GM10248 (cell line): ENCODE measurements around the gene CHCHD1.

ENCODE experiments used
- CTCF ChIA-PET: fragments of 300-600 bp; sonication (Branson Sonifier 250); formaldehyde crosslinking; extraction: SDS; loops from one replicate; lab custom pipeline; 2021; ENCODE audit warnings: antibody characterized with exemption; lab: Yijun Ruan, JAX
- POLR2A ChIA-PET: fragments of 350-650 bp; sonication (Branson Sonifier 250); formaldehyde crosslinking; extraction: SDS; loops from one replicate; lab custom pipeline; 2020; ENCODE audit warnings: antibody characterized with exemption; lab: Yijun Ruan, JAX
- DNase-seq: peaks from one replicate; pipeline ENCODE4 v3.0.0; 2012; ENCODE audit errors: extremely low spot score
- CTCF ChIP-seq: IDR thresholded peaks from 2 replicates; pipeline ENCODE4 v1.5.1; 2012; ENCODE audit warnings: mild to moderate bottlenecking, low read depth; ENCODE audit errors: extremely low read depth, missing control alignments, control extremely low read depth

The CHCHD1 gene

GRCh38 chr10:73809061-73809818, 27.4 kb downstream of the CHCHD1 start:
- DNase-seq = no peak
- CTCF ChIA-PET = interaction anchor here (1.2 to 2.6 kb wide), 10 partner anchors 16 to 131 kb away, joined by 3 to 13 read pairs (median 4); no protein-coding TSS in a partner anchor
- no peak for TF ChIP-seq CTCF
- POLR2A ChIA-PET = interaction anchor here (0.9 kb wide), 1 partner anchor 36 kb away, joined by 3 read pairs; no protein-coding TSS in a partner anchor

DNA sequence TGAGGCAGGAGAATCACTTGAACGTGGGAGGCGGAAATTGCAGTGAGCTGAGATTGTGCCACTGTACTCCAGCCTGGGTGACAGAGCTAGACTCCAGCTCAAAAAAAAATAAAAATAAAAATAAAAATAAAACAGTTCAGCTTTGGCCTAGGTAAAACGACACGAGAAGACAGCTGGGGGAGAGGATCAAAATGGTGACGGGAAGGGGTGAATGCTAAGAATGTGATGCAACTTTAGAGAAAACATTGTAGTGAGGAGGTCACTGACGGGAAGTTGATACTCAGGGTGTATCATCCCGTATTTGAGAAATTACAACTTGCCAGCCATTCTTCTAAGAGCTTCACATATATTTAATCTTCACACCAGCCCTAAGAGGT, 28.5 kb downstream of the CHCHD1 start:
- CTCF ChIA-PET = interaction anchor here (0.7 to 2.6 kb wide), 9 partner anchors 17 to 130 kb away, joined by 3 to 13 read pairs (median 3); a partner anchor contains a TSS
- POLR2A ChIA-PET = interaction anchor here (0.5 to 0.9 kb wide), 2 partner anchors 23 to 38 kb away, joined by 3 read pairs; no protein-coding TSS in a partner anchor
- no peak for DNase-seq
- TF ChIP-seq CTCF = no peak

DNA sequence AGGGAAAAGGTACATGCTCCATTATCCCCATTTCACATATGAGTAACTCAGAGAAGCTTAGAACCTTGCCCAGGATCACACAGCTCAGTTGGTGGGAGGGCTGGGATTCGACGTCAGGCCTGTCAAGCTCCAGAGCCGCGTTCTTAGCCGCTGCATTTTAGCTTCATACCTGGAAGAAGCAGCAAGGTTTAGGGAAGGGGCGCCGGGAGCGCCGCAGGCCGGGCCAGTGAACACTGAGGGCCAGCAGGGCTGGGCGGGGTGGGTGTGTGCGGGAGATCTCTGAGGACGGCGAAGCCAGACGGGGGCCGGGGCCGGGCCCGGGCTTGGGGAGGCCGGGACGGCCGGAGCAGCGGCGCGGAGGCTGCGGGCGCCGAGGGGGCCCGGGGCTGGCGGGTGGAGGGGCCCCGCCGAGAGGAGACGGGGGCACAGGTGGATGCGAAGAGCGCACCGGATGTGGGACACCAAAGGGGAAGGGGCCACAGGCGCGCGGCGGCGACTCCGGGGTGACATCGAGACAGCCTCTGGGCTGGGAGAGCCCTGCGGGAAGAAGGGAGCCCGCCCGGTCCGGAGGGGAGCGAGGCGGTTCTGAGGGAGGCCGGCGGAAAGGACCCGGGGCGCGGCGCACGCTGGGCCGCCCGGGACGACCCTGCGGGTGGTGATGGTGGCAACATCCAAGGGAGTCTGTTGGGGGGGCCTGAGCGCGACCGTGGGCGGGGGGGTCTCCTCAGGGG, 29.1 kb downstream of the CHCHD1 start:
- POLR2A ChIA-PET = interaction anchor here (0.5 kb wide), 2 partner anchors 15 to 23 kb away, joined by 3 to 6 read pairs; no protein-coding TSS in a partner anchor
- no peak for TF ChIP-seq CTCF
- CTCF ChIA-PET = interaction anchor here (0.7 to 2.6 kb wide), 8 partner anchors 18 to 129 kb away, joined by 3 to 13 read pairs (median 4); a partner anchor contains a TSS
- DNase-seq = peak; percentile 55

DNA sequence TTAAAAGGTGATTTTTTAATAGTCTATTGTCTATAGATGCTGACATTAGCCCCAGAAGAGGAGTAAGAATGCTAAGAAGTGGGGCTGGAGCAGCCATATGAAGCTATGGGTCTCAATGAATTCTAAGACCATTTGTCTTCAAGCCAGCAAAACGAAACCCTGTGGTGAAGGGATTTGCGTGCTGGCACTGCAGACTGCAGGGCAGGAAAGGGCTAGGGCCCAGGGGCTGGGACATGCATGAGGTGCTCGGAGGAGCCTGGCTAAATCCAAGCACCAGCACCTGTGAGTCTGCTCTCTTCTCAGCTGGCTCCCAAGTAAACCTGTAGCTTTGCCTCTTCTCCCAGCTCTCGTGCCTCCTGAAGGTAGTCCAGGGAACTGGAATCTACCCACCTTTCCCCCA, 30.8 kb downstream of the CHCHD1 start:
- DNase-seq = no peak
- ChIA-PET CTCF (interaction anchor here (1.5 to 2.3 kb wide), 2 partner anchors 16 to 67 kb away, joined by 3 to 10 read pairs; no protein-coding TSS in a partner anchor), POLR2A (no interaction called here)
- TF ChIP-seq CTCF = no peak

DNA sequence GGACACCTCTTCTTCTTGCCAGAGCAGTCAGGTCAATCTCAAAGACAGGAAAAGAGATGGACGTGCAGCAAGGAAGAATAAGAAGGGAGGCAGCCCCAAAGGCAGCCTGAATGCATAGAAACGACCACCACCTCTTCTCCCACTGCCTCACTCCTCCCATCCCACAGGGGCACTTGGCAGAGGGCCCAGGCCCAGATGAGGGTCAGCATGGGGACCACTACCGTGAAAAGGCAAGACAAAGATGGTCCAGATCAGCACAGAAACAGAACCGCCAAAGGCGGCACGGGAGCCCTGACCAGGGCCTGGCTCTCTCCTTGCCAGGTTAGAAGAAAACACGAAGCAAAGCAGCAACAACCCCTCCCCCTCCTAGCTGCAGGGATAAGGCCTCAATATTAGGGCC, 31.5 kb downstream of the CHCHD1 start:
- no peak for TF ChIP-seq CTCF
- CTCF ChIA-PET = interaction anchor here (2.3 to 4.2 kb wide), 2 partner anchors 12 to 15 kb away, joined by 10 to 23 read pairs; no protein-coding TSS in a partner anchor
- POLR2A ChIA-PET = no interaction called here
- DNase-seq = no peak

DNA sequence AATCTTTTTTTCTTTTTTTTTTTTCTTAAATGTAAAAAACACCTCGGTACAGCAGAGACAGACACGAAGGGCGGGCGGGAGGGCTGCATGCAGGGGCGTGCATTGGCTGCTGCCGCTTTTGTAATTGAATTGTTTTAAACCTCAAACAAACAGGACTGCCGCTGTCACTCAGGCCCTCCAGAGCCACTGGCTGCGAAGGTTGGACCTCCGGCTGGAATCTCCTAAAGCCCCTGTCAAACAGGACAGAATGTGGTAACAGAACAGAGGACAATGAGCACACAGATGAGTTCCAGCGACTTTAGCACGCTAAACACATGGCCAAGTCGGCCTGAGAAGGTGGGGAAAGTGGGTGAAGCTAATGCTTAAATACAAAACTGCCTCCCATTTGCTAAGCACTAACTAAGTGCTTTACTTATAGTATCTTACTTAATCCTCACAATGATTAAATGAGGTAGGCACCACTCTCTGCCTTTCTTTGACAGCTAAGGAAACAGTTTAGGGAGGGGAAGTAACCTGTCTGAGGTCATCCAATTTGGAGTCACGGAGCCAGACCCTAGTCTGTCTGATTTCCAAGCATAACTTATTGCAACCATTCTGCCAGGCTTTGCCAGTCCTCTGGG, 32.5 kb downstream of the CHCHD1 start:
- POLR2A ChIA-PET = no interaction called here
- TF ChIP-seq CTCF = no peak
- no peak for DNase-seq
- CTCF ChIA-PET = interaction anchor here (0.7 to 4.2 kb wide), 8 partner anchors 11 to 126 kb away, joined by 3 to 23 read pairs (median 3); no protein-coding TSS in a partner anchor
